ENCODE data around the gene ITM2C.

ITM2C gene

GRCh38 chr2:230903231-230904150, 38.7 kb downstream of the ITM2C start:
- no peak for DNase-seq (ENCODE audit: low read depth)
- no peak overlapping the region for H3K4me3 ChIP-seq (ENCODE audit: low read length)
- TF ChIP-seq CTCF (IDR thresholded peaks at IDR 0.05; ENCODE audit: insufficient read depth, low read depth, low read length, missing control alignments): no peak

- H3K4me3 ChIP-seq (ENCODE audit: low read length): no peak overlapping the region
- TF ChIP-seq CTCF (IDR thresholded peaks at IDR 0.05; ENCODE audit: insufficient read depth, low read depth, low read length, missing control alignments): no peak
- no peak for DNase-seq (ENCODE audit: low read depth)
Measured at GRCh38 chr2:230904856-230905447, 40.2 kb downstream of the ITM2C start.

GRCh38 chr2:230905448-230906421, 41.0 kb downstream of the ITM2C start:
- H3K4me3 ChIP-seq (ENCODE audit: low read length): no peak overlapping the region
- peak; percentile 17 for DNase-seq (ENCODE audit: low read depth)
- no peak for TF ChIP-seq CTCF (IDR thresholded peaks at IDR 0.05; ENCODE audit: insufficient read depth, low read depth, low read length, missing control alignments)

- H3K4me3 ChIP-seq (ENCODE audit: low read length): no peak overlapping the region
- DNase-seq (ENCODE audit: low read depth): no peak
- no peak for TF ChIP-seq CTCF (IDR thresholded peaks at IDR 0.05; ENCODE audit: insufficient read depth, low read depth, low read length, missing control alignments)
Measured at GRCh38 chr2:230906471-230907230, 41.9 kb downstream of the ITM2C start.

GRCh38 chr2:230907361-230908091, 42.8 kb downstream of the ITM2C start:
- no peak overlapping the region for H3K4me3 ChIP-seq (ENCODE audit: low read length)
- no peak for TF ChIP-seq CTCF (IDR thresholded peaks at IDR 0.05; ENCODE audit: insufficient read depth, low read depth, low read length, missing control alignments)
- DNase-seq (ENCODE audit: low read depth): no peak

Data from epithelial cell of esophagus (primary cell).